Measurements from ENCODE around the gene GATAD2B.
"Not testable (repeated sequence)": the region's sequence is repeated elsewhere in the genome, so short reads cannot be mapped to it uniquely, and the experiment has no call there.

GATAD2B gene

GRCh38 chr1:153919876-153920852 lies 2.6 kb downstream of the GATAD2B start:
- TF ChIP-seq CTCF (IDR thresholded peaks at IDR 0.05; ENCODE audit: poor library complexity, severe bottlenecking): no peak
- H3K9me3 ChIP-seq (ENCODE audit: severe bottlenecking): no peaks in the 10 kb centered on the region
- H3K36me3 ChIP-seq (ENCODE audit: low read depth): peaks cover 32% of the 10 kb centered on the region
- H3K27me3 ChIP-seq (ENCODE audit: insufficient read depth, poor library complexity, severe bottlenecking): no peaks in the 10 kb centered on the region
- ATAC-seq (ENCODE audit: low read depth): no peak
- DNase-seq (ENCODE audit: low spot score): no peak
- H3K4me3 ChIP-seq (ENCODE audit: severe bottlenecking): no peak overlapping the region
- peaks cover 11% of the 10 kb centered on the region for H3K4me1 ChIP-seq (ENCODE audit: insufficient read depth, poor library complexity, severe bottlenecking)
- peak overlapping the region; percentile 82 for H3K27ac ChIP-seq (ENCODE audit: poor library complexity, severe bottlenecking)

DNA sequence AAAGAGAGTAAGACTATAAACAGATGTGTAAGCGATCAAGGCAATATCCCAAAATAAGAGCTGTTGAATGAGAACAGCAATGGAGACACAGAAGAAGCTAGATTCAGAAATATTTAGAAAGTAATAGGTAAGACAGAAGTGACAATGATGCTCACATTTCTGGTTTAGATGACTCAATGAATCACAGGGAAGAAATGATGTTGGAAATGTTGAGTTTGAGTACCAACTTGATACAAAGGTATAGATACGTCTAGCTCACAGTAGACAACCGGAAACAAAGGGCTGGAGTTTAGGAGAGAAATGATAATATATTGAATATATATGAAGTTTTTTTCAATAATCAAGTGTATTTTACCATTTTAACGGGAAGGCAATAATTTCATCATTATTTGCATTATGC lies 6.5 kb downstream of the GATAD2B start:
- DNase-seq (ENCODE audit: low spot score) (no peak), ATAC-seq (ENCODE audit: low read depth) (no peak)
- H3K4me3 ChIP-seq (ENCODE audit: severe bottlenecking): no peak overlapping the region
- no peaks in the 10 kb centered on the region for H3K27me3 ChIP-seq (ENCODE audit: insufficient read depth, poor library complexity, severe bottlenecking)
- H3K36me3 ChIP-seq (ENCODE audit: low read depth): peaks cover 35% of the 10 kb centered on the region
- H3K9me3 ChIP-seq (ENCODE audit: severe bottlenecking): no peaks in the 10 kb centered on the region
- TF ChIP-seq CTCF (IDR thresholded peaks at IDR 0.05; ENCODE audit: poor library complexity, severe bottlenecking): no peak
- H3K27ac ChIP-seq (ENCODE audit: poor library complexity, severe bottlenecking): no peak overlapping the region
- H3K4me1 ChIP-seq (ENCODE audit: insufficient read depth, poor library complexity, severe bottlenecking): peaks cover 11% of the 10 kb centered on the region

DNA sequence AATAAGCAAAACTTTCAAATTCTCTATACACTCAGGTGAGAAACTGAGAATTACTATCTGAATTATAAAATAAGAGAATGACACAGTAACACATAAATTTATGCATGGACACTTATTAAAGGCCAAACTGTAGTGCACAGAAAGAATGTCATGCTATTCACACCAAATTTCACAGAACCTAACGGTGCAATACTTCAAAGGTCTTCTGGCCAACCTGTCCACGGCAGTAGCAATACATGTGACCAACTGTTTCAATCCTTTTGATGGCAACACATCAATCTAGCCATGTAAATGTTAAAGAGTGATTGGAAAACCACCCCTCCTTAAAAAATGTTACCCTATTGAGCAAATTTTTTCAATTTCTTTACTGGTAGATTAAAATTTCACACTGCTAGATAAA lies 10.4 kb downstream of the GATAD2B start:
- Histone ChIP-seq H3K27me3 (ENCODE audit: insufficient read depth, poor library complexity, severe bottlenecking) (no peaks in the 10 kb centered on the region), H3K4me1 (ENCODE audit: insufficient read depth, poor library complexity, severe bottlenecking) (no peaks in the 10 kb centered on the region), H3K27ac (ENCODE audit: poor library complexity, severe bottlenecking) (no peak overlapping the region), H3K36me3 (ENCODE audit: low read depth) (peaks cover 17% of the 10 kb centered on the region), H3K9me3 (ENCODE audit: severe bottlenecking) (no peaks in the 10 kb centered on the region), H3K4me3 (ENCODE audit: severe bottlenecking) (no peak overlapping the region)
- TF ChIP-seq CTCF (IDR thresholded peaks at IDR 0.05; ENCODE audit: poor library complexity, severe bottlenecking): no peak
- no peak for ATAC-seq (ENCODE audit: low read depth)
- no peak for DNase-seq (ENCODE audit: low spot score)

GRCh38 chr1:153910560-153910959 lies 12.2 kb downstream of the GATAD2B start:
- H3K27ac ChIP-seq (ENCODE audit: poor library complexity, severe bottlenecking); H3K4me3 ChIP-seq (ENCODE audit: severe bottlenecking); ATAC-seq (ENCODE audit: low read depth); DNase-seq (ENCODE audit: low spot score); H3K4me1 ChIP-seq (ENCODE audit: insufficient read depth, poor library complexity, severe bottlenecking); H3K9me3 ChIP-seq (ENCODE audit: severe bottlenecking); H3K27me3 ChIP-seq (ENCODE audit: insufficient read depth, poor library complexity, severe bottlenecking): not testable (repeated sequence)
- H3K36me3 ChIP-seq (ENCODE audit: low read depth): peaks cover 11% of the 10 kb centered on the region

DNA sequence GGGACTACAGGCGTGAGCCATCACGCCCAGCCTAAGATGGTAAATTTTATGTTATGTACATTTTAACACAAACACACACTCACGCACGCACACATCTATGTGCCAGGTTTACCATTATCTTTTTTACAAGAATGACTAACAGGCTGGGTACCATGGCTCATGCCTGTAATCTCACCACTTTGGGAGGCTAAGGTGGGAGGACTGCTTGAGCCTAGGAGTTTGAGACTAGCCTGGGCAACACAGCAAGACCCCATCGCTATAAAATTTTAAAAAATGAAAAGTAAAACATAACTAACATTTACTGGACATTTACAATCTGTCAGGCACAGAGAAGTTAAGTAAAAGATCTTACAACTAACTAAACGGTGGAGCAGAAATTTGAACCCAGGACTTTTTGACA lies 14.7 kb downstream of the GATAD2B start:
- Histone ChIP-seq H3K9me3 (ENCODE audit: severe bottlenecking) (no peaks in the 10 kb centered on the region), H3K36me3 (ENCODE audit: low read depth) (peaks cover 11% of the 10 kb centered on the region), H3K27me3 (ENCODE audit: insufficient read depth, poor library complexity, severe bottlenecking) (no peaks in the 10 kb centered on the region), H3K4me3 (ENCODE audit: severe bottlenecking) (no peak overlapping the region), H3K4me1 (ENCODE audit: insufficient read depth, poor library complexity, severe bottlenecking) (no peaks in the 10 kb centered on the region), H3K27ac (ENCODE audit: poor library complexity, severe bottlenecking) (no peak overlapping the region)
- no peak for DNase-seq (ENCODE audit: low spot score)
- TF ChIP-seq CTCF (IDR thresholded peaks at IDR 0.05; ENCODE audit: poor library complexity, severe bottlenecking): no peak
- no peak for ATAC-seq (ENCODE audit: low read depth)
